HG02938 (cell line): ENCODE data around the gene FIBP.

ENCODE experiments used
- ATAC-seq: cut with Tn5 transposase; IDR thresholded peaks from one replicate; pipeline ENCODE4 v1.9.1; 2021; ENCODE audit warnings: mild to moderate bottlenecking, moderate library complexity; ENCODE audit not compliant: unreplicated experiment

FIBP gene

DNA sequence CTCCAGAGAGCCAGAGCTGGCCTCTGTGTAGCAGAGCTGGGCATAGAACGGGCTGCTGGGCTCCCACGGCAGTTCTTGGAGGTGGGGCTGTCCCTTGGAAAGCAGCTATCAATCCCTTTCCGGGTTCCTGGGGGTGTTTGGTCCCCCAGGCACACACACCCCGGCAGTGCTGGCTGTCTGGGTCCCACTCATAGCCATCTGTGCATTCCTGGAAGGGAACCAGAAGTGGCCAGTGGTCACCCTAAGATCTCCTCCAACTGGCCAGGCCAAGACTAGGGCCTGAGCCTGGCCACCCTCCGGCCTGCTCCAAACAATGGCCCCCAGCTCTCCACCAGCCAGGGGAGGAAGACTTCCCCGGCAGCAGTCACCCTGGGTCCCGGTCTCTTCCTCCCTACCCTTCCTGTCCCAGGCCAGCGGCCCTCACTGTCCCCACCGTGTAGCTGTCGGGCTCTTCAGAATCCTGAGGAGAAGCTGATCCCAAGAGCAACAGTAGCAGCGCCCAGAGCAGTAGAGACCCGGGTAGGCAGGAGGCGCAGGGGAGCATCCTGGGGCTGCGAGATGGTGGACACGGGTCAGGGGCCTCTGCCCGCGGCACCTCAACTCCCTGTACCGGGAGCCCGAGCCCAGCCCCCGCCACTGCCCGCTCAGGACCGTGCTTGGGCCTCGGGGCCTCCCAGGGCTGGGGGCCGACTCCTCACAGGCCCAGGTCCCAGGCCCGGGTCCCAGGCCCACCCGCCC lies 16.3 kb downstream of the FIBP start:
- no peak for ATAC-seq

DNA sequence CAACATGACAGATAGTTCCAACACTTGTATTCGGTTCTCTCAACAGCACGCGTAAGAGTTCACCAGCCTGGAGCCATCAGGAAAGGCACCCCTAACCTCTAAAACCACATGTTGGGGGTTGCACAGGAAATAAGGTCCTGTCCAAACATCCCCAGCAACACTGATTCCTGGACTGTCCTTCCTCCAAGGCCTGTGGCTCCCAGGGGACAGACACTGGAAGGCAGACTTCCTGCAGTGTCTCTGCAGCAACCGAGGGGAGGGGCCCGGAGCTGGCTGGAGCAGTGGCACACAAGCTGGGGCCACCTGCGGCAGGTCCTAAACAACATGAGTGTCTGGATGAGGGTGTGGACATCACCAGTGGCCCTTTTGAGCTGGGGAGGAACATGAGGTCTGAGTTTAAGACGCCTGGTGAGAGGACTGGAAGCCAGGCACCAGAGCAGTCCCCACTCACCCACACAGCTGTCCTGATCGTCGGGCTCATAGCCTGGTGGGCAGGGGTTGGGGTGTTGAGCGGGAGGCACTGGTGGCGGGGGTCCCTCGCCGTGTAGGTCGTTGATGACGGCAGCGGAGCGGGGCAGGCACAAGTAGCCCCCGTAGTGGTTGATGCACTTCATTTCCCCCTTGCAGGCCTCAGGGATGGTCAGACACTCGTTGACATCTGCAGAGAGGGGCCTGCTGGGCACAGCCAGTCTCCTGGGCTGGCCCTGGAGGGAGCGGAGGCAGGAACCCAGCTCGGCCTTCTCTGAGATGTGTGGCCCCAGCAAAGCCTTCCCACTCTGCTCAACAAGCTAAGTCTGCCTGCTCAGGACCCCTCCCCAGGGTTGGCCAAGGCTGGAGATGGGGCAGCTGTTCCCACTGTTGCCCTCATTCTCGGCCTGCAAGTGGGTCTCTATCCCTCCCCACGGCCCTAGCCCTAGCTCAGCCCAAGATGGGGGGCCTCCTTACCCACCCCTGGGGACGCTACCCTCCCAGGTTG lies 17.3 kb downstream of the FIBP start:
- ATAC-seq: no peak

DNA sequence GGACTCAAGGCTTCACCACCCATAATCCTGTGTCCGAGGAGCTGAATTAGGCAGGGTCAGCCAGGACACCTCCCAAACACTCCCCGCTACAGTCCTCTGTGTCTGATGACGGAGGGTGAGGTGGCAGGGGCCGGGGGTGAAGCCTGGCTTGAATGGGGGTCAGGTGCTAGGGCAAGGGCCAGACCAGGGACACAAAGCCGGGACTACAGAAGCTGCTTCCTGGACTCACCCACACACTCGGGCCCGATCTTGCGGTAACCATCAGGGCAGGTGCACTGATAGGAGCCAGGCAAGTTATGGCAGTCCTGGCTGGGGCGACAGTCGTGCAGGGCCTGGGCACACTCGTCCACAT lies 18.0 kb downstream of the FIBP start:
- no peak for ATAC-seq

DNA sequence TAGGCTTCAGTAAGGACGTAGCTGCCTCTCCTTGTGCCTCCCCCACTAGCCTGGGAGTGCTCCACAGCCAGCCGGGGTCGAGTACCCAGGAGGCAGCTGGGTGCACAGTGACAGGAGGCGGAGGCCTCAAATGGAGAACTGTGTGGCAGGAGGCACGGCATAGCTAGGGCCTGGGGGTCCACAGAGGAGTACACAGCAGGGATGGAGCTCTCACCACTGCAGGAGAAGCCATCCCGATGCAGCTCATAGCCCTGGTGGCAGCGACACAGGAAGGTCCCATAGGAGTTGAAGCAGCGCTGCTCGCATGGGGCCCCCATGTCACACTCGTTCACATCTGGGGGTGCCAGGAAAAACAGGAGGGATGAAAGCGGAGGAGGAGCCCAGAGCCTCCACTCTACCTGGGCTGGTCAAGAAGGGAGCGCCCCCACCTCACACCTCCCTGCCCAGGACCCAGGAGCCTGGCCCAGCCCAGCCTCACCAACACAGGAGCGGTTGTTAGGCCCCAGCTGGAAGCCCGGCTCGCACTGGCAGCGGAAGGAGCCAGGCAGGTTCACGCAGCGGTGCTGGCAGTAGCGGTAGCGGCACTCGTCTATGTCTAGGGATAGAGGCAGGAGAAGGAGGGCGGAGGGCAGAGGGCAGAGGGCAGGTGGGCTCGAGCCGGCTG lies 18.5 kb downstream of the FIBP start:
- ATAC-seq: no peak

DNA sequence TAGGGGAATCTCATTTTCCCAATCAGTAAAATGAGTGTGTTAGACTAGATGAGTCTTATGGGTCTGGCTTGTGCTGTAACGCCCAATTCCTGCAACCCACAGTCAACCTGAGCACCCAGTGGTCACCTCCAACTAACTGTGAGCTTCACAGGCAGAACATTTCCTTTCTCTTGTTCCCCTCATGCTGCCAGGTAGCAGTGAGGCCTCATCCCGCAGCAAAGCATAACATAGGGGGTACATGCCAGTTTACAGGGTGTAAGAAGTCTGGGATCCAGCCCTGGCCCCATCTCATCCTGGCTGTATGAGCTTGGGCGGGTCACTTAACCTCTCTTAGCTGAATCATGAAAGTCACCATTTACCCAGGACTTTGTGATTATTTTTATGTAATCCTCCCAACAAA lies 19.4 kb downstream of the FIBP start:
- ATAC-seq: no peak

DNA sequence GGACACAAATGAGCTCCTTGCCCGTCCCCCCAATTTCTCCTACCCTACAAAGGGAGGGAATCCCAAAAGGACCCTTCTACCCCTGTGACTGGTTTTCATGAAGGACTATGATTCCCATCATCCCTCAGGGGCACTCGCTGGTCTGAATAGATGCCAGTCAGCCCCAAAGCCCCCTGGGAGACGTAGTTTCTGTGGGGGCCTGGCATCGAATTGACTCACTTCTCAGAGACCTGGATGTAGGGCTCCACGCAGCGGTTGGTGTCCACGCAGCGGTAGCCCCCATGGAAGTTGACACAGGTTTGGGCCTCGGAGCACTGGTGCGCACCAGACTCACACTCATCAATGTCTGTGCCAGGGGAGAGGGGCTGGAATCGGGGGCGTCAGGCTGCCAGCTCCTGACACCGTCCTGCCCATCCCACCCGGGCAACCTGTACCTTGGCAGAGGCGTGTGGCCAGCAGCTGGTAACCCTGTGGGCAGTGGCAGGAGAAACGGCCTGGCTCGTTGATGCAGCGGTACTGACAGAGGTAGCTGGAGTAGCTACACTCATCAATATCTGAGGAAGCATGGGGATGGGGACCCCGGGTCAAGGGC lies 20.1 kb downstream of the FIBP start:
- no peak for ATAC-seq

DNA sequence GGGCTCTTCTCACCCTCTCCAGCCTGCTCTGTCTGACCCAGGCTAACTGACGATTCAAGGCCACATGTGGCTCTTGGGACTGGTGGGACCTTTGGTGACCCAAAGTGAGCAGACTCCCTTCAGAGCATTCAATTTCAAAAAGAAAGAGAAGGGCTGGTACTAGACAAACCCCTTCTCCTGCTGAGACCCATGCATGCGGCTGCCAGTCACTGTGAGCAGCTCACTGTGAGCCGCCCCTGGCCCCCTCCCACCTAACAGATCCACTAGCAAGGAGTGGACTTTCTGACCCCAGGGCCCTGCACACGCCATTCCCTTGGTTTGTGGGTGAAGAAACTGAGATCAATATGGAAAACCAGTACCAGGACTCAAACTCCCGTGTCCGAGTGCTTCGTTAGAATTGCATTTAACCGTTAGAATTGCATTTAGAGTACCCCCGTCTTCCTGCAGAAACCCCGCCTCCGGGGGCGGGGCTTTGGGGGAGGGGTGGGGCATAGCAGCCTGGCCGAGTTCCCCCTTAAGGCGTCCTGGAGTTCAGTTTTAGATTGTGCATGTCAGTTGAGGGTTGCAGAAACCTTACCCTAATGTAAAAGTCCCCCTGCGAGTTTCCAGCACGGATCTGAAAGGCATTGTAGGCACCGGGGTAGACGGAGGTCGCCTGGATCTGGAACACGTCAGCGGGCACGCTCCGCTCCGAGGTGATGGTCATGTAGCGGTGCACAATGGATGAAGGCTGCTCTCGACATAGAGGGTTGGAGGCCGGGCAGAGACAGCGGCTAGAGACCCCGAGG lies 20.8 kb downstream of the FIBP start:
- ATAC-seq: no peak

DNA sequence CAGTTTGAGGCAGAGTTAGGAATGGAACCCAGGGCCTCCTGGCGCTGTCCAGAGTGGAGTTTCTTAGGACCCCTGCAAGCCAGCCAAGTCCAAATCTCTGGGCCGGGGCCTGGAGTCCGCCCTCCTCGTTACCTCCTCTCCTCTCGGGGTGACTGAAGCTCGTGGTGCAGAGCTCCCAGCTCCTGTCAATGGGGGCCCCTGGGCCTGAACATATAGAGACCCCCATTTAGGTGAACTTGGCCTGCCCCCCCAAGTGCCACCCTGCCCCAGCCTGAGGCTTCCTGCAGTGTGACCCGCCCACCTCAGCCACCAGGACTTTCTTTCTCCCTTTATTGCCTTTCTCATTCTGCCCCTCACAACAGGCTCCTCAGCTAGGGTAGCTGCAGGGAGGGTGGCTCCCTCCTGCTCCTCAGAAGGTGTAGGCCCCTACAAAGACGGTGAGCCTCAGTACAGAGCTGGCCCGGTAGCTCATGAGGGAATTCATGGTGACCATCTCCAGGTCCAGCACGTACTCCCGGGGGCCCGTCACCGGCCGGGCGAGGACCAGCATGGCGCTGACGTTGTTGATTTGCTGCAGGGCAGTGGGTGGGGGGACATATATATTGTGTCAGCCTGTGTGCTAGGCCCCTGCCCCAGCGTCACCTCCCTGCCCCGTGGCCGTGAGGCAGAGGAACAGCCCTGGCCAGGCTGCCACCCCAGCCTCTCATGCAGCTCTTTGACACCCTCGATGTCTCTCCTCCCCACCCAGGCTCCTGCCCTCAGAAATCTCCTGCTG lies 21.6 kb downstream of the FIBP start:
- ATAC-seq: no peak

DNA sequence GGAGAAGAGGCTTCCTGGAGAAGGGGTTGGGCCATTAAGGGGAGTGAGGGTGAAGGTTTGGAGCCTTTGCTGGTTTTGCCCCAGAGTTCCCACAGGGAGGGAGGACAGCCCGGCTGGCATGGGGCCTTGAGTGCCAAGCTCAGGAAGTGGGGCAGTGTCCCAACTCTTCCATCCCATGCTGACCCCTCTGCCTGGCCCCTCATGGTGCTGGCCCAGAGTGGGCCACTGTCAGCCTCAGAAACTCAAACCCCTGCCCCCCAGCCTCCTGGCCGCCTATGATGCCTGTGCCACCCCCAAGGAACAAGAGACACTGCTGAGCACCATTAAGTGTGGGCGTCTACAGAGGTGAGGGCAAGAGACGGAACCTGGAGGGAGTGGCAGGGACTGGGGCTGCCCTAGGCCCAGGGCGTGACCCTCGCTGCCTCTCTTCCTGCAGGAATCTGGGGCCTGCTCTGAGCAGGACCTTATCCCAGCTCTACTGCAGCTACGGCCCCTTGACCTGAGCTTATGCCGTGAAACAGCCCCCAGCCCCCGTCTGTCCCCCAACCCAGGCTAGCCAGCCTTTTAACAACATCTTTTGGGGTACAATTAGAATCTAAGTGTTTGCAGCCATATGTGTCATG lies 22.6 kb downstream of the FIBP start:
- ATAC-seq: no peak

DNA sequence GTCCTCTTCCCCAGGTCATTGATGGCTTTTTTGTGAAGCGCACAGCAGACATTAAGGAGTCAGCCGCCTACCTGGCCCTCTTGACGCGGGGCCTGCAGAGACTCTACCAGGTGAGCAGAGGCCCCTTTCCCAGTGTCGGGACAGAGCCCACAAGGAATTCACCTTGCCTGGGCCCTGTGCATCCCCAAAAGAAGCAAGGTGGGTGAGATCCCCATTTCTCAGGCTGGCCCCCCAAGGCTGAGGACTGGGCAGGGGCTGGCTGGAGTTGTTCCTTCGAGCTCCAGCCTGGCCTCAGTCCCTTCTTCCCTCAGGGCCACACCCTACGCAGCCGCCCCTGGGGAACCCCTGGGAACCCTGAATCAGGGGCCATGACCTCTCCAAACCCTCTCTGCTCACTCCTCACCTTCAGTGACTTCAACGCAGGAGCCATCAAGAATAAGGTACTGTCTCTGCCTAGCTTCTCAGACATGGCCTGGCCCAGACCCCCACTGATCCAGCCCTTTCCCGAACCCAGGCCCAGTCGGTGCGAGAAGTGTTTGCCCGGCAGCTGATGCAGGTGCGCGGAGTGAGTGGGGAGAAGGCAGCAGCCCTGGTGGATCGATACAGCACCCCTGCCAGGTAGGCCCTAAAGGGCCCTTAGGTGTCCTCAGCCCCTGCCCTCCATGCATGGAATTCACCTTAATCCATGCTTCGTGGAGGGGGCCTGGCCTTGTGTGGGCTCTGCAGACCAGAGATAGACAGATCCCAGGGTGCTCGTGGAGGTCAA lies 23.4 kb downstream of the FIBP start:
- ATAC-seq: no peak

DNA sequence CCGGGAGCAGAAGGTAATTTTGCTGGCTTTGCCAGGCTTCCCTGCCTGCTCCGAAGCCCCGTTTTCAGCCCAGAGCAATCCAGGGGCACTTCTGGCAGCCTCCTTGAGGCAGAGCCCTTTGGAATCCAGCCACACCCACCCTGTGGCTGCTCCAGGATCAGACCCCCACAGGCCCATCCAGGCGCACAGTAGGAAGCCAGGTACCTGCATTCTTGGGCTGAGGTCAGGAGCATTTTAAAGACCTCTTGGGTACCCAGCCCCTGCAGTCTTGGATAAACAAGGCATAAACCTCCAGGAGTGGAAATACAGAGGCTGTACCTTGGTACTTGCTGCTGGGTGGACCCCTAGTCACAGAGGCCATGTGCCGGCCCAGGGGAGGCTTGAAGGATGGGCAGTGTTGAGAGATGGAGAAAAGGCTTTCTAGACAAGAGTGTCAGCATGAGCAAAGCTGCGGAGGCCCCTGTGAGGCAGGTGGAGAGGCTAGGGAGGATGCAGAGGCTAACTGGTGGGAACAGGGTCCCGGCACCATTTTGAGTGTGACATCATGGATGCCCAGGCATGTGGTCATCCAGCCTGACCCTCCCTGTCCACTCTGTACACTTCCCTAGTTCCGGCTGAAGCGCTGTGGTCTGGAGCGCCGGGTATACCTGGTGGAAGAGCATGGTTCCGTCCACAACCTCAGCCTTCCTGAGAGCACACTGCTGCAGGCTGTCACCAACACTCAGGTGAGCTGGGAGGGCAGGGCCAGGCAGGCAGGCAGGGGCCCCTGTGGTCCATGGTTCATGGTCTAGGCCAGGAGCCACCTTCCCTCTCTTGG lies 24.2 kb downstream of the FIBP start:
- ATAC-seq: no peak

DNA sequence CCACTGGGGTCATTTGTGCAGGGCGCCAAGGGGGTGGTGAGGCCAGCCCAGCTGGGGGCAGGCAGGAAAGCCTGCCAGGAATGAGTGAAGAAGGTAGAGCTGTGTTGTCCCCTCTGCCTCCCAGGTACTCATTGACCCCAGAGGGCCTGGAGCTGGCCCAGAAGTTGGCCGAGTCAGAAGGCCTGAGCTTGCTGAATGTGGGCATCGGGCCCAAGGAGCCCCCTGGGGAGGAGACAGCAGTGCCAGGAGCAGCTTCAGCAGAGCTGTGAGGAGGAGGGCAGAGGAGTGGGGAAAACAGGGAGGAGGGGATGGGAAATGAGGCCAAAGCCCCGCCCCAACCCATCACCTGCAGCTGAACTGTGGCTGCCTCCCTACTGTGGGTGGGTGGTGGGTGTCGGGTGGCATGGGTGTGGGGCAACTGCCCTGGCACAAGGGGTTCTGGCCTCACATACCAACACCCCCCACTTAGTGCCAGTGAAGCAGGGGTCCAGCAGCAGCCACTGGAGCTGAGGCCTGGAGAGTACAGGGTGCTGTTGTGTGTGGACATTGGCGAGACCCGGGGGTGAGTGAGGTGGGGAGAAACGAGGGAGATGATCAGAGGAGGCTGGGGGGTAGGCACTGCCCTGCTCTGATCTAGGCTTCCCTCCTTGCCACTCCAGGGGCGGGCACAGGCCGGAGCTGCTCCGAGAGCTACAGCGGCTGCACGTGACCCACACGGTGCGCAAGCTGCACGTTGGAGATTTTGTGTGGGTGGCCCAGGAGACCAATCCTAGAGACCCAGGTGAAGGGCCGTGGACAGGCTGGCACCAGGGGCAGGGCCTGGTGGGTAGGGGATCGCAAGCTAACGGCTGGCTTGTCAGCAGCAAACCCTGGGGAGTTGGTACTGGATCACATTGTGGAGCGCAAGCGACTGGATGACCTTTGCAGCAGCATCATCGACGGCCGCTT lies 25.1 kb downstream of the FIBP start:
- no peak for ATAC-seq

DNA sequence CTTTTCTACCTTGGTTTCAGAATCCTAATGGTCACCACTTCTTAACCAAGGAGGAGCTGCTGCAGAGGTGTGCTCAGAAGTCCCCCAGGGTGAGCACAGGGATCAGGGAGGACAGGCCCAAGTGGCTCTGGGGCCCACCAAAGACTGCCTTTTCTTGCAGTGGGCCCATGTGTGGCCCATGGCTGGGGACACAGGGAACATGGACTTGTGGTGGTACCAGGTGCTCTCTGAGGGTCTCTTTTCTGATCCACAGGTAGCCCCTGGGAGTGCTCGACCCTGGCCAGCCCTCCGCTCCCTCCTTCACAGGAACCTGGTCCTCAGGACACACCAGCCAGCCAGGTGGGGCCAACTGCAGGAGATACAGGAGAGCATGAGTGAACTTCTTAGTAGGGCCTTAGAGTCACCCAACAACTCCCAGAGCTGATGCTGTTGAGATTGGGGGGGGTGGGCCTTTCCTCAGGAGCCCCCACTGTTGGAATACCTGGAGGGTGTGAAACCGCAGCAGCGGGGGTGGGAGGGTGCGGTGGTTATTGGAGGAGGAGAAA lies 26.0 kb downstream of the FIBP start:
- no peak for ATAC-seq

DNA sequence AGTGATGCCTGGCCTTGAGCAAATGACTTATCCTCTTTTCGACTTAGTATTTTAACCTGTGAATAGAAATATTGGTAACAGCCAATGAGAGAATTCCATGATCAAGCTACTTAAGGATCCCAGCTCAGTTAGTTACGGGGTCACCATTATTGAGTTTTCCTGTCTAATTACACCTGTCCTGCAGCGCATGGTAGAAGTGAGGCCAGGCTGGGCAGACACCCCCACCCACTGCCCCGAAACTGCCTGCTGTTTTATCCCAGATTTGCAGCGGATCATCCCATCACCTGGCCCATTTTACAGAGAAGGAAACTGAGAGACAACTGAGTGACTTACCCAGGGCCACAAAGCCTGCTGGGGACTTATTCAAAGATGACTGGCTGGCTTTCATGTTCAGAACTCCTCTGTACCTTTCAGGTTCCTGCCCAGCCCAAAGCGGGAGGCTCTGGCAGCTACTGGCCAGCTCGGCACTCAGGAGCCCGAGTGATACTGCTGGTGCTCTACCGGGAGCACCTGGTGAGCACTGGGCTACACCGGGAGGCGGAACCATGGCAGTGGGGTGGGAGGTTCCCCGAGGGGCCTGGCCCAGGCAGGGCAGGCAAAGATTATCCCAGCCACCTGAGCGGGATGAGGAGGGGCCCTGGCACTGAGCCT lies 26.6 kb downstream of the FIBP start:
- no peak for ATAC-seq

DNA sequence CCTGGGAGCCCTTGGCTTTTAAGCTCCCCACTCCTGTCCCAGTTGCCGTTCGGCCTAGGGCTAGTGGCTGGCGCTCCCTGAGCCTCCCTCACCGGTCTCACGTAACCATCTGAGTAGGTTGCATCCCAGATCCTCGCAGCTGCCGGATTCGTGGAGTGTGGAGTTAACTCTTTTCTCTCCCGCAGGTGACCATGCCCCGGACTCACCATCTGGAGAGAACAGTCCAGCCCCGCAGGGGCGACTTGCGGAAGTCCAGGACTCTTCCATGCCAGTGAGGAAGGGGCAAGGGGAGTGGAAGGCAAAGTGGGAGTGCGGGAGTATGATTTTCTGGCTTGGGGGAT lies 27.1 kb downstream of the FIBP start:
- no peak for ATAC-seq
